Mucosa of rectum (tissue), 2 donors: ENCODE measurements around the gene ABCC2.

Source experiments
- H3K27ac ChIP-seq, 2 donors: one replicate each; pipeline ENCODE4 v1.7.0; 2013; ENCODE audit warnings: inconsistent platforms in 2 of 2, low read depth in 2 of 2, low read length in 2 of 2
- H3K27me3 ChIP-seq, 2 donors: one replicate each; pipeline ENCODE4 v1.7.0; 2013; ENCODE audit warnings: low read length in 2 of 2; ENCODE audit not compliant: control insufficient read depth in 2 of 2, insufficient read depth in 2 of 2
- H3K36me3 ChIP-seq, 2 donors: one replicate each; pipeline ENCODE4 v1.7.0; 2013; ENCODE audit warnings: low read length in 2 of 2; ENCODE audit not compliant: control insufficient read depth in 2 of 2, insufficient read depth in 2 of 2
- H3K4me1 ChIP-seq, 2 donors: one replicate each; pipeline ENCODE4 v1.7.0; 2013; ENCODE audit warnings: low read length in 2 of 2, mild to moderate bottlenecking in 1 of 2; ENCODE audit not compliant: control insufficient read depth in 2 of 2, insufficient read depth in 2 of 2
- H3K4me3 ChIP-seq, 2 donors: one replicate each; pipeline ENCODE4 v1.7.0; 2013; ENCODE audit warnings: low read length in 2 of 2
- H3K9ac ChIP-seq, 2 donors: one replicate each; pipeline ENCODE4 v1.7.0; 2013; ENCODE audit warnings: low read length in 2 of 2, low read depth in 1 of 2, mild to moderate bottlenecking in 1 of 2
- H3K9me3 ChIP-seq, 2 donors: one replicate each; pipeline ENCODE4 v1.7.0; 2013; ENCODE audit warnings: low read length in 2 of 2; ENCODE audit not compliant: control insufficient read depth in 2 of 2
- donor health status: healthy.
- donor health status: Normal muscosa, but diverticular disease.

ABCC2 gene

DNA sequence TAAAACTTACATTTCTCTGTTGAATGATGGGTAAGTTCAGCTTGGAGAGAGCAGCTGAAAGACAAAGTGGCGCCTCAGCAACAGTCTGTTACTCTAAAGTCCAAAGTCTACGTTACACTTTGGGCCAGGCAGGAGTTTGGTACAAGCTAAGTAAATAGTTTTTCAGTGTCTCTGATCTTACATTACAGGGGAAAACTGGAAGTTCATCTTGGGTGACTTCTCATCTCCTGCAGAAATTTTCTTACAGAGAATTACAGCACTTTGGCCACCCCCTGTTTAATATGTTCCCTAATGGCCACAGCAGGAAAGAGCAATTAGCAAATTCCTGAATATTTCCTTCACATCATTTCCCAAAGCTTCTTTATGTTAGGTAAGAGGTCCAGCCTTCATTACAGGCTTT, 67.1 kb downstream of the ABCC2 start:
- no peak overlapping the region for H3K4me3 ChIP-seq
- no peak overlapping the region for H3K27ac ChIP-seq
- H3K4me1 ChIP-seq, result peaks cover 5 to 12% of the 10 kb centered on the region in 2 donors
- no peak overlapping the region for H3K9ac ChIP-seq
- no peaks in the 10 kb centered on the region for H3K9me3 ChIP-seq
- no peaks in the 10 kb centered on the region for H3K27me3 ChIP-seq
- no peaks in the 10 kb centered on the region for H3K36me3 ChIP-seq

GRCh38 chr10:99850021-99850766, 67.8 kb downstream of the ABCC2 start:
- H3K4me1 ChIP-seq, result peaks cover 5 to 12% of the 10 kb centered on the region in 2 donors
- H3K27me3 ChIP-seq, result no peaks in the 10 kb centered on the region
- no peaks in the 10 kb centered on the region for H3K36me3 ChIP-seq
- no peak overlapping the region for H3K27ac ChIP-seq
- H3K9me3 ChIP-seq, result no peaks in the 10 kb centered on the region
- H3K4me3 ChIP-seq, result no peak overlapping the region
- H3K9ac ChIP-seq, result no peak overlapping the region

GRCh38 chr10:99850767-99851340, 68.4 kb downstream of the ABCC2 start:
- no peaks in the 10 kb centered on the region for H3K27me3 ChIP-seq
- no peak overlapping the region for H3K4me3 ChIP-seq
- no peak overlapping the region for H3K27ac ChIP-seq
- peaks cover 5 to 12% of the 10 kb centered on the region in 2 donors for H3K4me1 ChIP-seq
- H3K9me3 ChIP-seq, result no peaks in the 10 kb centered on the region
- H3K9ac ChIP-seq, result no peak overlapping the region
- no peaks in the 10 kb centered on the region for H3K36me3 ChIP-seq

DNA sequence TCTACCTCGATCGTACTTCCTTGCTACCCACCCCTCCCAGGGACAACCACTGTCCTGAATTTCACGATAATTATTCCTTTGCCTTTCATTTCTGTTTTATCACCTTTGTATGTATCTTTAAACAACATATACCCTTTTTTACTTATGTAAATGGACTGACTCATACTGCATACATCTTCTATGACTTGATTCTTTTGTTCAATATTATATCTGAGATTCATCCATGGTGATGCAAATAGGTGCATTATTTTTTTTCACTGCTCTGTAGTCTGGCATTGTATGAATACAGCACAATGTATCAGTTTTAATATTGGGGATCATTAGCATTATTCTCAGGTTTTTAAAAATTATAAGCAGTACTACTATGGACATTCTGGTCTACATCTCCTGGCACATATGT, 69.4 kb downstream of the ABCC2 start:
- no peaks in the 10 kb centered on the region for H3K36me3 ChIP-seq
- H3K27me3 ChIP-seq, result no peaks in the 10 kb centered on the region
- no peaks in the 10 kb centered on the region for H3K9me3 ChIP-seq
- H3K27ac ChIP-seq, result no peak overlapping the region
- no peak overlapping the region for H3K4me3 ChIP-seq
- H3K4me1 ChIP-seq, result peaks cover 3 to 12% of the 10 kb centered on the region in 2 donors
- no peak overlapping the region for H3K9ac ChIP-seq

DNA sequence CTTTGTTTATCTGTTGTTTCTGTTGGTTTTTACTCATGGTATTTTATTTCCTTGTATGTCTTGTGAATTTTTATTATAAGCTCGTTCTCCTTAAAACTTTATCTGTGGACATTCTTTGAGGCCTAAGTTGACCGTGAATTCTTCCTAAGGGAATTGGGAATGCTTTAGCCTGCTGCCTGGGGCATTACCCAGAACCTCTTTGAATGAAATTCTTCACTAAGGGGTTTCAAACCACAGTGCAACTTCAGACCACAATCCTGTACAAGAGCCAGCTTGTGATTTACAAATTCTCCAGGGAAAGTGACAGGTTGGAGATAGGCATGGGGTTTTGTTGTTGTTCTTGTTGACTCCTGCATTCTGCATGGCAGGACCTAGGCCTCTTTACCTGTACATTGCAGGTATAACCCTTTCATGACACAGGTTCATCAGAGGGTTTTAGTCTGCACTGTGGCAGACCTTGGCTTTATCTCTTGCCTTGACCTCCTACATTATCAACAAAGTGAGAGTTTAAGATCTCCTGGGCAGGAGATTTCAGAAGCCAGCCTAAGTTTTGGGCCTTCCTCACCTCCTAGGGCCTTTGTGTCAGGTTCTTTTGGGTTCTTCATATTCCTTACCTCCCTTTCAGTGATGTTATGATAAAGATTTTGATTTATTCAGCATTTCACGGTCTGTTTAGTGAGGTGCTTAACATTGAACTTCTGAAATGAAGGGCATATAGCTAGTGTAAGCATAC, 70.2 kb downstream of the ABCC2 start:
- peaks cover 3 to 12% of the 10 kb centered on the region in 2 donors for H3K4me1 ChIP-seq
- no peaks in the 10 kb centered on the region for H3K27me3 ChIP-seq
- H3K9ac ChIP-seq, result no peak overlapping the region
- H3K27ac ChIP-seq, result no peak overlapping the region
- no peak overlapping the region for H3K4me3 ChIP-seq
- no peaks in the 10 kb centered on the region for H3K36me3 ChIP-seq
- H3K9me3 ChIP-seq, result no peaks in the 10 kb centered on the region

DNA sequence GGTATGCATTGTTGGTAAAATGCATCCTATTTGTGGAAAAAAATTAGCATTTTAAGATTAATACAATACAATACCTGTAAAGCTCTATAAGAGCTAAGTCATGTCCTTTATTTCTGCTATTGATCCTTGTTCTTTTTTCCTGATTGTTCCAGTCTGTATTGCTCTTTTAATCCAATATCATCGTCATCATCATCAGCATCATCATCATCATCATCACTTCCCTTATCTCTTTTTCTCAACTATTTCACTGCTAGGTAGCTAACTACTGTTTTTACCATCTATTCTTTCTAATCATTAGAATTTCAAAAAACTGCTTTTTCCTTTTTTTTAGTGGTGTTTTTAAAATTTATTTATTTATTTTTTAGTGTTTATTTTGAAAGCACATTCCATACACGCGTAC, 71.2 kb downstream of the ABCC2 start:
- H3K36me3 ChIP-seq, result no peaks in the 10 kb centered on the region
- H3K9me3 ChIP-seq, result no peaks in the 10 kb centered on the region
- no peak overlapping the region for H3K9ac ChIP-seq
- H3K27me3 ChIP-seq, result no peaks in the 10 kb centered on the region
- no peak overlapping the region for H3K4me3 ChIP-seq
- peaks cover 3 to 12% of the 10 kb centered on the region in 2 donors for H3K4me1 ChIP-seq
- H3K27ac ChIP-seq, result no peak overlapping the region

- no peaks in the 10 kb centered on the region for H3K9me3 ChIP-seq
- H3K9ac ChIP-seq, result no peak overlapping the region
- H3K4me1 ChIP-seq, result peaks cover 0 to 6% of the 10 kb centered on the region in 2 donors
- no peak overlapping the region for H3K4me3 ChIP-seq
- H3K36me3 ChIP-seq, result no peaks in the 10 kb centered on the region
- no peak overlapping the region for H3K27ac ChIP-seq
- no peaks in the 10 kb centered on the region for H3K27me3 ChIP-seq
These were observed 72.4 kb downstream of the ABCC2 start for GRCh38 chr10:99854860-99855259.

DNA sequence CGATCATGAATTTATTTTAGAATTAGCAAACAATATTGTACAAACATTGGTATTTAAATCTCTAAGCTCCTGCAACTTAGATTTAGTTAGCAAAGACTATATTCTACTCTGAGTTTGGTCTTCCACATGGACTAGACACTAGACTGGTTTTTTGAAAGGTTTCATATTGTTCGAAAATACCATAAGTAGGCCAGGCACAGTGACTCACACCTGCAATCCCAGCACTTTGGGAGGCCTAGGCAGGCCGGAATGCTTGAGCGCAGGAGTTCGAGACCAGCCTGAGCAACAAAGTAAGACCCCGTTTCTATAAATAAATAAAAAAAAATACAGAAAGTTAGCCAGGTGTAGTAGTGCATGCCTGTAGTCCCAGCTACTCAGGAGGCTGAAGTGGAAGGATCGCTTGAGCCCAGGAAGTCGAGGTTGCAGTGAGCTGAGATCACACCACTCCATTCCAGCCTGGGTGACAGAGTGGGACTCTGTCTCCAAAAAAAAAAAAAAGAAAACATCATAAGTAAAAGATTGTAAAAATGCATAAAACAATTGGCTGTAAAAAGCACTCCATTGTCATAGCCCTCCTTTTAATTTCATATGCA, 73.1 kb downstream of the ABCC2 start:
- no peak overlapping the region for H3K9ac ChIP-seq
- H3K27me3 ChIP-seq, result no peaks in the 10 kb centered on the region
- H3K9me3 ChIP-seq, result no peaks in the 10 kb centered on the region

DNA sequence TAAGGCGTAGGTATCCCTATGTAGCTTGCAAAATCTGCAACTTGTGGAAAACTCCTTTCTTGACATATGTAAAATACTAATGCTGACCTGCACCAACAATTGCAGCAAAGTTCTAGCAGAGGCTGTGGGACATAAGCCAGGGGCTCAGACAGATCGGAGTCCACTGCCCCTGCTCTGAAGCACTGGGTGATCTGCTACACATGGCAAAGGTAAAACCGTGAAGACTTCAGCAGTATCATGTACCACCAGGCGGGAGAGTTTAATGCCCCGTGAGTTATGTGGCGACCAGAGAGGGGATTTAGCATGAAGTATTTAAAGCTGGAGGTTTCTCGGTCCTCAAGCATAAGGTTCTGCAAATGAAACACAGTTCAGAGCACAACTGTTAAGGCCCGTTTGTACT, 76.4 kb downstream of the ABCC2 start:
- Histone ChIP-seq H3K4me1 (no peaks in the 10 kb centered on the region), H3K27ac (no peak overlapping the region), H3K9me3 (no peaks in the 10 kb centered on the region), H3K4me3 (no peak overlapping the region), H3K27me3 (no peaks in the 10 kb centered on the region), H3K36me3 (no peaks in the 10 kb centered on the region), H3K9ac (no peak overlapping the region)

More for the DNA sequence above, 73.1 kb downstream of the ABCC2 start:
- Histone ChIP-seq H3K36me3 (no peaks in the 10 kb centered on the region), H3K27ac (no peak overlapping the region), H3K4me1 (no peaks in the 10 kb centered on the region), H3K4me3 (no peak overlapping the region)

GRCh38 chr10:99859585-99859984, 77.1 kb downstream of the ABCC2 start:
- Histone ChIP-seq H3K27ac (no peak overlapping the region), H3K4me1 (no peaks in the 10 kb centered on the region), H3K36me3 (no peaks in the 10 kb centered on the region), H3K27me3 (no peaks in the 10 kb centered on the region), H3K9me3 (no peaks in the 10 kb centered on the region), H3K9ac (no peak overlapping the region), H3K4me3 (no peak overlapping the region)
